Fibroblast of lung (primary cell): Measurements from ENCODE around the gene ERCC2. TPM values are rescaled to one million over a fixed set of nuclear protein-coding genes. Genes with fewer than 3 reads are reported as not detected.

ENCODE experiments used
- DNase-seq, 2 donors: peaks; one replicate each; pipeline versions ENCODE4 v3.0.0 to v3.0.0-alpha.2; 2010; ENCODE audit warnings: low read depth in 2 of 2
- H2AFZ ChIP-seq: 2 replicates; pipeline ENCODE4 v1.5.1; 2012; ENCODE audit warnings: low read length, control low read depth, inconsistent platforms
- H3K27ac ChIP-seq: 2 replicates; pipeline ENCODE4 v1.5.1; 2011; ENCODE audit warnings: low read length, control low read depth; ENCODE audit not compliant: insufficient read depth
- H3K27me3 ChIP-seq: 2 replicates; pipeline ENCODE4 v1.5.1; 2011; ENCODE audit warnings: mild to moderate bottlenecking, low read length; ENCODE audit not compliant: control insufficient read depth, insufficient read depth
- H3K36me3 ChIP-seq: 2 replicates; pipeline ENCODE4 v1.5.1; 2011; ENCODE audit warnings: low read length; ENCODE audit not compliant: control insufficient read depth, insufficient read depth
- H3K4me1 ChIP-seq: 2 replicates; pipeline ENCODE4 v1.5.1; 2011; ENCODE audit warnings: low read length; ENCODE audit not compliant: control insufficient read depth, insufficient read depth; ENCODE audit errors: extremely low read depth
- H3K4me2 ChIP-seq: 2 replicates; pipeline ENCODE4 v1.5.1; 2011; ENCODE audit warnings: low read length, control low read depth; ENCODE audit not compliant: insufficient read depth; ENCODE audit errors: extremely low read depth
- H3K4me3 ChIP-seq, 4 experiments: fragments of 200-600 bp in 1 of 4; sonication (generic) in 1 of 4; replicated peaks in 1 of 4; 2 replicates each; pipeline ENCODE4 v1.5.1; 2011 to 2016; ENCODE audit warnings: low read length in 4 of 4, low read depth in 3 of 4, mild to moderate bottlenecking in 3 of 4, control low read depth in 2 of 4, inconsistent platforms in 1 of 4, mixed read lengths in 1 of 4; ENCODE audit not compliant: insufficient read depth in 1 of 4; ENCODE audit errors: control extremely low read depth in 1 of 4
- H3K79me2 ChIP-seq: 2 replicates; pipeline ENCODE4 v1.5.1; 2012; ENCODE audit warnings: mild to moderate bottlenecking, low read length, inconsistent platforms; ENCODE audit not compliant: control insufficient read depth, insufficient read depth
- H3K9ac ChIP-seq: 2 replicates; pipeline ENCODE4 v1.5.1; 2011; ENCODE audit warnings: mild to moderate bottlenecking, low read length, control low read depth; ENCODE audit not compliant: insufficient read depth
- H3K9me3 ChIP-seq: 2 replicates; pipeline ENCODE4 v1.5.1; 2012; ENCODE audit warnings: low read depth, low read length; ENCODE audit not compliant: control insufficient read depth, insufficient read depth
- H4K20me1 ChIP-seq: 2 replicates; pipeline ENCODE4 v1.5.1; 2011; ENCODE audit warnings: low read length; ENCODE audit not compliant: control insufficient read depth, insufficient read depth; ENCODE audit errors: extremely low read depth
- CTCF ChIP-seq, 2 donors: IDR thresholded peaks in 1 of 2; conservative IDR thresholded peaks in 1 of 2; 1 replicate in 1 of 2; 2 replicates in 1 of 2; pipeline ENCODE4 v1.5.1; 2011 to 2012; ENCODE audit warnings: low read length in 2 of 2, control low read depth in 1 of 2, inconsistent platforms in 1 of 2, low read depth in 1 of 2, mild to moderate bottlenecking in 1 of 2
- EZH2 ChIP-seq: IDR thresholded peaks from 2 replicates; pipeline ENCODE4 v1.5.1; 2012; ENCODE audit warnings: low read length, control low read depth, mild to moderate bottlenecking; ENCODE audit errors: missing control alignments
- polyA plus RNA-seq, 2 donors: library from polyadenylated mRNA; depleted of rRNA in 1 of 2; stranded (reverse) in 1 of 2; unstranded in 1 of 2; fragments of >200 nt; gene quantifications; 2 replicates each; pipeline ENCODE4 v1.2.1, GENCODE V29; 2011 to 2012; ENCODE audit warnings: missing spikeins in 1 of 2
- total RNA-seq: library from RNA; depleted of rRNA; stranded (reverse); fragments of >200 nt; gene quantifications from 2 replicates; pipeline ENCODE4 v1.2.1, GENCODE V29; 2014

Gene ERCC2
- total and polyA plus RNA-seq, 2 donors (not counting 1 experiment from before 2014, with no cell fraction given): 21.6 to 57.1 TPM

GRCh38 chr19:45347570-45348366, 22.6 kb downstream of the ERCC2 start:
- Histone ChIP-seq H4K20me1 (no peaks in the 10 kb centered on the region), H3K79me2 (no peaks in the 10 kb centered on the region), H3K4me3 (no peak overlapping the region), H3K9ac (no peak overlapping the region), H3K4me2 (no peak overlapping the region), H3K27me3 (peaks cover 1% of the 10 kb centered on the region), H3K9me3 (no peaks in the 10 kb centered on the region), H2AFZ (no peak overlapping the region), H3K36me3 (peaks cover 15% of the 10 kb centered on the region), H3K4me1 (no peaks in the 10 kb centered on the region), H3K27ac (no peak overlapping the region)
- no peak for DNase-seq
- TF ChIP-seq CTCF (conservative IDR thresholded peaks at IDR 0.05 in 1 of 2, IDR thresholded peaks at IDR 0.05 in 1 of 2; ENCODE audit: low read depth in 1 of 2, low read length in 2 of 2): no peak
- TF ChIP-seq EZH2: no peak

GRCh38 chr19:45346449-45346848, 23.9 kb downstream of the ERCC2 start:
- no peak overlapping the region for H3K4me2 ChIP-seq
- H3K27me3 ChIP-seq: peaks cover 9% of the 10 kb centered on the region
- H3K4me1 ChIP-seq: no peaks in the 10 kb centered on the region
- no peak overlapping the region for H3K4me3 ChIP-seq
- no peak overlapping the region for H3K27ac ChIP-seq
- DNase-seq: no peak
- H3K36me3 ChIP-seq: peaks cover 8% of the 10 kb centered on the region
- no peak overlapping the region for H3K9ac ChIP-seq
- H4K20me1 ChIP-seq: no peaks in the 10 kb centered on the region
- H3K79me2 ChIP-seq: no peaks in the 10 kb centered on the region
- no peak overlapping the region for H2AFZ ChIP-seq
- H3K9me3 ChIP-seq: no peaks in the 10 kb centered on the region
- no peak for TF ChIP-seq CTCF (conservative IDR thresholded peaks at IDR 0.05 in 1 of 2, IDR thresholded peaks at IDR 0.05 in 1 of 2; ENCODE audit: low read depth in 1 of 2, low read length in 2 of 2)
- no peak for TF ChIP-seq EZH2

- no peaks in the 10 kb centered on the region for H4K20me1 ChIP-seq
- no peak for TF ChIP-seq EZH2
- TF ChIP-seq CTCF (conservative IDR thresholded peaks at IDR 0.05 in 1 of 2, IDR thresholded peaks at IDR 0.05 in 1 of 2; ENCODE audit: low read depth in 1 of 2, low read length in 2 of 2): no peak
- peaks cover 9% of the 10 kb centered on the region for H3K27me3 ChIP-seq
- H3K79me2 ChIP-seq: no peaks in the 10 kb centered on the region
- H3K27ac ChIP-seq: no peak overlapping the region
- H3K9me3 ChIP-seq: no peaks in the 10 kb centered on the region
- H3K4me2 ChIP-seq: no peak overlapping the region
- no peaks in the 10 kb centered on the region for H3K4me1 ChIP-seq
- DNase-seq: no peak
- no peak overlapping the region for H2AFZ ChIP-seq
- H3K4me3 ChIP-seq: no peak overlapping the region
- H3K36me3 ChIP-seq: peaks cover 4% of the 10 kb centered on the region
- H3K9ac ChIP-seq: no peak overlapping the region
Observed at GRCh38 chr19:45345506-45345860, 24.9 kb downstream of the ERCC2 start.
